Suprapubic skin (tissue), 4 donors: ENCODE measurements around the gene ST3GAL4.

Experiments
- POLR2A ChIP-seq, 2 donors: fragments of 450-650 bp; IDR thresholded peaks; one replicate each; pipeline ENCODE4 v1.6.1; 2017; ENCODE audit warnings: antibody characterized with exemption in 2 of 2, mild to moderate bottlenecking in 2 of 2, moderate library complexity in 2 of 2
- POLR2AphosphoS5 ChIP-seq, 3 donors: sonication (generic); formaldehyde crosslinking; IDR thresholded peaks; one replicate each; pipeline ENCODE4 v1.6.1; 2017; ENCODE audit warnings: antibody characterized with exemption in 3 of 3
- TF ChIP-seq, protein P1 (sequence below), 2 donors: fragments of 200-600 bp in 1 of 2; fragments of 450-650 bp in 1 of 2; sonication (generic) in 1 of 2; IDR thresholded peaks; one replicate each; pipeline ENCODE4 v1.5.1; 2016 to 2019; ENCODE audit warnings: antibody characterized with exemption in 2 of 2, mild to moderate bottlenecking in 1 of 2, moderate library complexity in 1 of 2

GRCh38 chr11:126440276-126440675 is 84.8 kb downstream of the ST3GAL4 start:
- TF ChIP-seq POLR2AphosphoS5 (IDR thresholded peaks at IDR 0.05) (no peak), POLR2A (IDR thresholded peaks at IDR 0.05) (no peak)
- TF ChIP-seq, protein P1, sequence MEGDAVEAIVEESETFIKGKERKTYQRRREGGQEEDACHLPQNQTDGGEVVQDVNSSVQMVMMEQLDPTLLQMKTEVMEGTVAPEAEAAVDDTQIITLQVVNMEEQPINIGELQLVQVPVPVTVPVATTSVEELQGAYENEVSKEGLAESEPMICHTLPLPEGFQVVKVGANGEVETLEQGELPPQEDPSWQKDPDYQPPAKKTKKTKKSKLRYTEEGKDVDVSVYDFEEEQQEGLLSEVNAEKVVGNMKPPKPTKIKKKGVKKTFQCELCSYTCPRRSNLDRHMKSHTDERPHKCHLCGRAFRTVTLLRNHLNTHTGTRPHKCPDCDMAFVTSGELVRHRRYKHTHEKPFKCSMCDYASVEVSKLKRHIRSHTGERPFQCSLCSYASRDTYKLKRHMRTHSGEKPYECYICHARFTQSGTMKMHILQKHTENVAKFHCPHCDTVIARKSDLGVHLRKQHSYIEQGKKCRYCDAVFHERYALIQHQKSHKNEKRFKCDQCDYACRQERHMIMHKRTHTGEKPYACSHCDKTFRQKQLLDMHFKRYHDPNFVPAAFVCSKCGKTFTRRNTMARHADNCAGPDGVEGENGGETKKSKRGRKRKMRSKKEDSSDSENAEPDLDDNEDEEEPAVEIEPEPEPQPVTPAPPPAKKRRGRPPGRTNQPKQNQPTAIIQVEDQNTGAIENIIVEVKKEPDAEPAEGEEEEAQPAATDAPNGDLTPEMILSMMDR (IDR thresholded peaks at IDR 0.05), result no peak
